ENCODE measurements around the gene DFFB.

DFFB gene

GRCh38 chr1:3879099-3879498 lies 21.8 kb downstream of the DFFB start:
- no peak for DNase-seq

- no peak for DNase-seq
Measured at GRCh38 chr1:3879787-3880428, 22.6 kb downstream of the DFFB start.

GRCh38 chr1:3880429-3881192 lies 23.3 kb downstream of the DFFB start:
- DNase-seq = no peak

- DNase-seq = no peak
Measured at GRCh38 chr1:3881193-3881480, 23.9 kb downstream of the DFFB start.

GRCh38 chr1:3883194-3883925 lies 26.1 kb downstream of the DFFB start:
- DNase-seq = no peak

- no peak for DNase-seq
Measured at GRCh38 chr1:3884966-3885365, 27.7 kb downstream of the DFFB start.

- DNase-seq = no peak
Measured at GRCh38 chr1:3885611-3886010, 28.3 kb downstream of the DFFB start.

GRCh38 chr1:3886106-3886670 lies 28.9 kb downstream of the DFFB start:
- no peak for DNase-seq

GRCh38 chr1:3886691-3887090 lies 29.4 kb downstream of the DFFB start:
- no peak for DNase-seq

GRCh38 chr1:3888301-3888700 lies 31.0 kb downstream of the DFFB start:
- DNase-seq = no peak

- no peak for DNase-seq
Measured at GRCh38 chr1:3889936-3890335, 32.7 kb downstream of the DFFB start.

- no peak for DNase-seq
Measured at GRCh38 chr1:3890389-3891328, 33.4 kb downstream of the DFFB start.

- DNase-seq = no peak
Measured at GRCh38 chr1:3891329-3891865, 34.1 kb downstream of the DFFB start.

GRCh38 chr1:3892748-3893147 lies 35.5 kb downstream of the DFFB start:
- no peak for DNase-seq

- no peak for DNase-seq
Measured at GRCh38 chr1:3893190-3893589, 35.9 kb downstream of the DFFB start.

- no peak for DNase-seq
Measured at GRCh38 chr1:3894626-3895278, 37.5 kb downstream of the DFFB start.

- DNase-seq = no peak
Measured at GRCh38 chr1:3895279-3895950, 38.1 kb downstream of the DFFB start.

- DNase-seq = no peak
Measured at GRCh38 chr1:3895951-3896325, 38.7 kb downstream of the DFFB start.

GRCh38 chr1:3896396-3897000 lies 39.2 kb downstream of the DFFB start:
- DNase-seq = no peak

GRCh38 chr1:3898475-3898735 lies 41.1 kb downstream of the DFFB start:
- DNase-seq = no peak
